ENCODE results near the gene SMYD1.

Gene SMYD1

DNA sequence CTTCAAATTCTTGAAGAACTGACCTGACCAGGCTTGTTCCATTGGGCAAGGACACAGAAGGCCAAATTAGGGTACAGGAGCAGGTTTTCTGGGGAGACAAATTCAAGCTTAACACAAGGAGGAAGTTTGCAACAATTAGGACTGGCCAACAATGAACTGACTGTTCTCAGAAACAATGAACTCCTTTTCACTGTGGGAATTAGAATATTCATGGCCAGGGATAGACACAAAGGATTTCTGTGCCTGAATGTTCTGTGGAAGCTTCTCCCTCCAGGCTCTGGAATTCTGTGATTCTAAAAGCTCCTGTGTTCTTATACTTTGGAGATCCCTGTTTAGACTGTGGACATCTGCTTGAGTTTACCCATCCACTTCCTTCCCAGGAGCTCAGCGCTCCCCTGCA is 15.2 kb downstream of the SMYD1 start:
- no peak for ATAC-seq
- TF ChIP-seq GLIS3 (CRISPR knock-in tag; IDR thresholded peaks at IDR 0.05), result no peak
- no peak for TF ChIP-seq CSRNP3 (CRISPR knock-in tag; IDR thresholded peaks at IDR 0.05)
- no peak for TF ChIP-seq TOX (CRISPR knock-in tag; IDR thresholded peaks at IDR 0.05; ENCODE audit: borderline replicate concordance)
- no peak for TF ChIP-seq ESRRG (CRISPR knock-in tag; IDR thresholded peaks at IDR 0.05)
- no peak for TF ChIP-seq ARNTL (CRISPR knock-in tag; IDR thresholded peaks at IDR 0.05; ENCODE audit: borderline replicate concordance, low read depth)
- TF ChIP-seq, protein P1, sequence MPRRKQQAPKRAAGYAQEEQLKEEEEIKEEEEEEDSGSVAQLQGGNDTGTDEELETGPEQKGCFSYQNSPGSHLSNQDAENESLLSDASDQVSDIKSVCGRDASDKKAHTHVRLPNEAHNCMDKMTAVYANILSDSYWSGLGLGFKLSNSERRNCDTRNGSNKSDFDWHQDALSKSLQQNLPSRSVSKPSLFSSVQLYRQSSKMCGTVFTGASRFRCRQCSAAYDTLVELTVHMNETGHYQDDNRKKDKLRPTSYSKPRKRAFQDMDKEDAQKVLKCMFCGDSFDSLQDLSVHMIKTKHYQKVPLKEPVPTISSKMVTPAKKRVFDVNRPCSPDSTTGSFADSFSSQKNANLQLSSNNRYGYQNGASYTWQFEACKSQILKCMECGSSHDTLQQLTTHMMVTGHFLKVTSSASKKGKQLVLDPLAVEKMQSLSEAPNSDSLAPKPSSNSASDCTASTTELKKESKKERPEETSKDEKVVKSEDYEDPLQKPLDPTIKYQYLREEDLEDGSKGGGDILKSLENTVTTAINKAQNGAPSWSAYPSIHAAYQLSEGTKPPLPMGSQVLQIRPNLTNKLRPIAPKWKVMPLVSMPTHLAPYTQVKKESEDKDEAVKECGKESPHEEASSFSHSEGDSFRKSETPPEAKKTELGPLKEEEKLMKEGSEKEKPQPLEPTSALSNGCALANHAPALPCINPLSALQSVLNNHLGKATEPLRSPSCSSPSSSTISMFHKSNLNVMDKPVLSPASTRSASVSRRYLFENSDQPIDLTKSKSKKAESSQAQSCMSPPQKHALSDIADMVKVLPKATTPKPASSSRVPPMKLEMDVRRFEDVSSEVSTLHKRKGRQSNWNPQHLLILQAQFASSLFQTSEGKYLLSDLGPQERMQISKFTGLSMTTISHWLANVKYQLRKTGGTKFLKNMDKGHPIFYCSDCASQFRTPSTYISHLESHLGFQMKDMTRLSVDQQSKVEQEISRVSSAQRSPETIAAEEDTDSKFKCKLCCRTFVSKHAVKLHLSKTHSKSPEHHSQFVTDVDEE (CRISPR knock-in tag; IDR thresholded peaks at IDR 0.05), result no peak
- TF ChIP-seq, protein P2, sequence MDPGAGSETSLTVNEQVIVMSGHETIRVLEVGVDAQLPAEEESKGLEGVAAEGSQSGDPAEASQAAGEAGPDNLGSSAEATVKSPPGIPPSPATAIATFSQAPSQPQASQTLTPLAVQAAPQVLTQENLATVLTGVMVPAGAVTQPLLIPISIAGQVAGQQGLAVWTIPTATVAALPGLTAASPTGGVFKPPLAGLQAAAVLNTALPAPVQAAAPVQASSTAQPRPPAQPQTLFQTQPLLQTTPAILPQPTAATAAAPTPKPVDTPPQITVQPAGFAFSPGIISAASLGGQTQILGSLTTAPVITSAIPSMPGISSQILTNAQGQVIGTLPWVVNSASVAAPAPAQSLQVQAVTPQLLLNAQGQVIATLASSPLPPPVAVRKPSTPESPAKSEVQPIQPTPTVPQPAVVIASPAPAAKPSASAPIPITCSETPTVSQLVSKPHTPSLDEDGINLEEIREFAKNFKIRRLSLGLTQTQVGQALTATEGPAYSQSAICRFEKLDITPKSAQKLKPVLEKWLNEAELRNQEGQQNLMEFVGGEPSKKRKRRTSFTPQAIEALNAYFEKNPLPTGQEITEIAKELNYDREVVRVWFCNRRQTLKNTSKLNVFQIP (CRISPR knock-in tag; IDR thresholded peaks at IDR 0.05; ENCODE audit: borderline replicate concordance, low read depth), result no peak
- TF ChIP-seq PPARA (CRISPR knock-in tag; IDR thresholded peaks at IDR 0.05; ENCODE audit: borderline replicate concordance), result no peak
- no peak for TF ChIP-seq ZNF565 (CRISPR knock-in tag; conservative IDR thresholded peaks at IDR 0.05; ENCODE audit: low read depth)
- TF ChIP-seq OSR1 (CRISPR knock-in tag; IDR thresholded peaks at IDR 0.05), result no peak
- TF ChIP-seq ZFP30 (CRISPR knock-in tag; IDR thresholded peaks at IDR 0.05), result no peak
- TF ChIP-seq RARB (CRISPR knock-in tag; IDR thresholded peaks at IDR 0.05), result no peak

DNA sequence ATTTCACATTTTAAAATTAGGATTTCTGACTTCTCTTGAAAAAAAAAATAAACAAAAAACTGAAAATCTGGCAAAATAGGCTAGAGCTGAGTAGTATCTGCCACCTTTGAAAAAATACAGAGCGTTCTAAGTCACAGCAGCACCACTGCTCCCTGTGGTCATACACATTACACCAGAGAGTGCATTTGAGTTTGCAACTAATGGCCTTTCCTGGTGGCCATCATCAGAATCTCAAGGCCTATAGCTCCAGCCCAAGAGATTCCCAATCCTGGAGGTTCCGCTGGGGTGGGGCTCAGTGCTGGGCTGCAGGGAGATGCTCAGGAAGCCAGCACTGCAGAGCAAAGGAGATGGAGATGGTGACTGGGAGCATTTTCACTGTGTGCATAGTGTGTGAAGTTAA is 17.5 kb downstream of the SMYD1 start:
- ATAC-seq, result no peak
- TF ChIP-seq ISL1 (CRISPR knock-in tag; IDR thresholded peaks at IDR 0.05), result no peak
- TF ChIP-seq RARB (CRISPR knock-in tag; IDR thresholded peaks at IDR 0.05), result no peak
- TF ChIP-seq, protein P2 (CRISPR knock-in tag; IDR thresholded peaks at IDR 0.05; ENCODE audit: borderline replicate concordance, low read depth), result no peak
- TF ChIP-seq TOX (CRISPR knock-in tag; IDR thresholded peaks at IDR 0.05; ENCODE audit: borderline replicate concordance), result no peak
- no peak for TF ChIP-seq SNAI2 (CRISPR knock-in tag; IDR thresholded peaks at IDR 0.05)
- no peak for TF ChIP-seq GLIS3 (CRISPR knock-in tag; IDR thresholded peaks at IDR 0.05)
- TF ChIP-seq OSR1 (CRISPR knock-in tag; IDR thresholded peaks at IDR 0.05), result no peak
- no peak for TF ChIP-seq ZFP3 (CRISPR knock-in tag; IDR thresholded peaks at IDR 0.05)
- TF ChIP-seq BACH2 (CRISPR knock-in tag; IDR thresholded peaks at IDR 0.05; ENCODE audit: borderline replicate concordance), result no peak

DNA sequence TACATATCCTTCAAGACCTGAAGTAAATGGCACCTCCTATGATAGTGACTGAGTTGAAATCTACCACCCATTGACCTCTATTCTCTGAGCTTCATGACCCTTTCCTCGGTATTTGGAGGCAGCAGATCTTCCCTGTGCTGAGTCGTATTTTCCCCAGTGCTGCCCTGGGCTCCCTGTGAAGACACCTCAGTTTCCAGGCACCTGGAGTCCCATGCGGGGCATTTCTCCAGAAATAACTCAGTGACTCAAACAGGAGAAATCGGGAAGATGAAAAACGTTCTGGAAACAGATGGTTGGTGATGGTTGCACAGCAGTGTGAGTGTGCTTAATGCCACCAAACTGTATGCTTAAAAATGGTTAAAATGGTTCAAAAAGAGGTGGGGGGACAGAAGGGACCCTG is 18.0 kb downstream of the SMYD1 start:
- TF ChIP-seq CSDC2 (CRISPR knock-in tag; IDR thresholded peaks at IDR 0.05) (no peak), ZNF70 (CRISPR knock-in tag; IDR thresholded peaks at IDR 0.05) (no peak), OSR1 (CRISPR knock-in tag; IDR thresholded peaks at IDR 0.05) (no peak), TCF4 (CRISPR knock-in tag; IDR thresholded peaks at IDR 0.05; ENCODE audit: borderline replicate concordance) (no peak), CSRNP3 (CRISPR knock-in tag; IDR thresholded peaks at IDR 0.05) (no peak), BACH2 (CRISPR knock-in tag; IDR thresholded peaks at IDR 0.05; ENCODE audit: borderline replicate concordance) (no peak), TOX (CRISPR knock-in tag; IDR thresholded peaks at IDR 0.05; ENCODE audit: borderline replicate concordance) (no peak), ZNF565 (CRISPR knock-in tag; conservative IDR thresholded peaks at IDR 0.05; ENCODE audit: low read depth) (no peak), ZFP3 (CRISPR knock-in tag; IDR thresholded peaks at IDR 0.05) (no peak), SNAI2 (CRISPR knock-in tag; IDR thresholded peaks at IDR 0.05) (no peak), ISL1 (CRISPR knock-in tag; IDR thresholded peaks at IDR 0.05) (no peak), ZFP30 (CRISPR knock-in tag; IDR thresholded peaks at IDR 0.05) (no peak), PPARA (CRISPR knock-in tag; IDR thresholded peaks at IDR 0.05; ENCODE audit: borderline replicate concordance) (no peak)
- TF ChIP-seq, protein P3, sequence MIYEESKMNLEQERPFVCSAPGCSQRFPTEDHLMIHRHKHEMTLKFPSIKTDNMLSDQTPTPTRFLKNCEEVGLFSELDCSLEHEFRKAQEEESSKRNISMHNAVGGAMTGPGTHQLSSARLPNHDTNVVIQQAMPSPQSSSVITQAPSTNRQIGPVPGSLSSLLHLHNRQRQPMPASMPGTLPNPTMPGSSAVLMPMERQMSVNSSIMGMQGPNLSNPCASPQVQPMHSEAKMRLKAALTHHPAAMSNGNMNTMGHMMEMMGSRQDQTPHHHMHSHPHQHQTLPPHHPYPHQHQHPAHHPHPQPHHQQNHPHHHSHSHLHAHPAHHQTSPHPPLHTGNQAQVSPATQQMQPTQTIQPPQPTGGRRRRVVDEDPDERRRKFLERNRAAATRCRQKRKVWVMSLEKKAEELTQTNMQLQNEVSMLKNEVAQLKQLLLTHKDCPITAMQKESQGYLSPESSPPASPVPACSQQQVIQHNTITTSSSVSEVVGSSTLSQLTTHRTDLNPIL (CRISPR knock-in tag; IDR thresholded peaks at IDR 0.05; ENCODE audit: low read depth), result no peak
- TF ChIP-seq, protein P4, sequence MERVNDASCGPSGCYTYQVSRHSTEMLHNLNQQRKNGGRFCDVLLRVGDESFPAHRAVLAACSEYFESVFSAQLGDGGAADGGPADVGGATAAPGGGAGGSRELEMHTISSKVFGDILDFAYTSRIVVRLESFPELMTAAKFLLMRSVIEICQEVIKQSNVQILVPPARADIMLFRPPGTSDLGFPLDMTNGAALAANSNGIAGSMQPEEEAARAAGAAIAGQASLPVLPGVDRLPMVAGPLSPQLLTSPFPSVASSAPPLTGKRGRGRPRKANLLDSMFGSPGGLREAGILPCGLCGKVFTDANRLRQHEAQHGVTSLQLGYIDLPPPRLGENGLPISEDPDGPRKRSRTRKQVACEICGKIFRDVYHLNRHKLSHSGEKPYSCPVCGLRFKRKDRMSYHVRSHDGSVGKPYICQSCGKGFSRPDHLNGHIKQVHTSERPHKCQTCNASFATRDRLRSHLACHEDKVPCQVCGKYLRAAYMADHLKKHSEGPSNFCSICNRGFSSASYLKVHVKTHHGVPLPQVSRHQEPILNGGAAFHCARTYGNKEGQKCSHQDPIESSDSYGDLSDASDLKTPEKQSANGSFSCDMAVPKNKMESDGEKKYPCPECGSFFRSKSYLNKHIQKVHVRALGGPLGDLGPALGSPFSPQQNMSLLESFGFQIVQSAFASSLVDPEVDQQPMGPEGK (CRISPR knock-in tag; IDR thresholded peaks at IDR 0.05; ENCODE audit: borderline replicate concordance), result no peak
- TF ChIP-seq, protein P2 (CRISPR knock-in tag; IDR thresholded peaks at IDR 0.05; ENCODE audit: borderline replicate concordance, low read depth), result no peak

More for the DNA sequence above, 18.0 kb downstream of the SMYD1 start:
- ATAC-seq, result no peak

Measured in SK-N-SH treated with all-trans-retinoic acid at 6 μM for 48 hours (cell line).